Transverse colon (tissue), 4 donors: ENCODE results near the gene NLRC5.

Experiments used
- EP300 ChIP-seq: sonication (generic); formaldehyde crosslinking; IDR thresholded peaks from one replicate; pipeline ENCODE4 v1.6.1; 2017; ENCODE audit warnings: antibody characterized with exemption, low read depth
- POLR2A ChIP-seq: fragments of 450-650 bp; IDR thresholded peaks from one replicate; pipeline ENCODE4 v1.6.1; 2016; ENCODE audit warnings: antibody characterized with exemption, mild to moderate bottlenecking, moderate library complexity
- POLR2AphosphoS5 ChIP-seq, 3 donors: sonication (generic); formaldehyde crosslinking; IDR thresholded peaks; one replicate each; pipeline ENCODE4 v1.6.1; 2016; ENCODE audit warnings: antibody characterized with exemption in 3 of 3
- TF ChIP-seq, protein P1 (sequence below), 5 experiments: fragments of 200-600 bp in 3 of 5; fragments of 450-650 bp in 2 of 5; sonication (generic) in 3 of 5; IDR thresholded peaks; 1 replicate in 2 of 5; 2 replicates in 3 of 5; pipeline ENCODE4 v1.5.1; 2016 to 2017; ENCODE audit warnings: antibody characterized with exemption in 5 of 5, inconsistent platforms in 3 of 5, mild to moderate bottlenecking in 2 of 5, moderate library complexity in 1 of 5

DNA sequence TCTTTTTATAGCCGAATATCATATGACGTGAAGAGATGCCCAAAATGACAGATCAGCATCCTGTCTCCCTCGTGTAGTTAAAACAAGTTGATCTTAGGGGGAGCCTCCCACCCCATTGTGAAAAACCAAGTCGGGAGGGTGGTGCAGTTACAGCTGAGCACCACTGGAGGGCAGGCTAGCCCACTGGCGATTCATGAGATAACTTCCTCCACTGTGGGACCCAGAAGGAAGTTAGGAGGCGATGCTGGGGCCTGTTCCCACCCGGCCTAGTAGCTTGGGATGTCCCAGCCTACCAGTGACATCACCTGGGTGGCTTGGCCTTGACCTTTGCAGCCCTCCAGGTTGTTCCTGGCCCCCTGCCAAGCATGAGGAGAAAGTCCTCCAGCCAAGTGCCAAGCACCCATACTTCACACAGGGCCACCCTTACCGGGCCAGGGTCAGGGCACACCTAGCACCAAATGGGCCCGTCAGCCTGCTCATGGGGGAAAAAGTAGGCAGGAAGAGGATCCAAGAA is 95.0 kb downstream of the NLRC5 start:
- TF ChIP-seq, protein P1, sequence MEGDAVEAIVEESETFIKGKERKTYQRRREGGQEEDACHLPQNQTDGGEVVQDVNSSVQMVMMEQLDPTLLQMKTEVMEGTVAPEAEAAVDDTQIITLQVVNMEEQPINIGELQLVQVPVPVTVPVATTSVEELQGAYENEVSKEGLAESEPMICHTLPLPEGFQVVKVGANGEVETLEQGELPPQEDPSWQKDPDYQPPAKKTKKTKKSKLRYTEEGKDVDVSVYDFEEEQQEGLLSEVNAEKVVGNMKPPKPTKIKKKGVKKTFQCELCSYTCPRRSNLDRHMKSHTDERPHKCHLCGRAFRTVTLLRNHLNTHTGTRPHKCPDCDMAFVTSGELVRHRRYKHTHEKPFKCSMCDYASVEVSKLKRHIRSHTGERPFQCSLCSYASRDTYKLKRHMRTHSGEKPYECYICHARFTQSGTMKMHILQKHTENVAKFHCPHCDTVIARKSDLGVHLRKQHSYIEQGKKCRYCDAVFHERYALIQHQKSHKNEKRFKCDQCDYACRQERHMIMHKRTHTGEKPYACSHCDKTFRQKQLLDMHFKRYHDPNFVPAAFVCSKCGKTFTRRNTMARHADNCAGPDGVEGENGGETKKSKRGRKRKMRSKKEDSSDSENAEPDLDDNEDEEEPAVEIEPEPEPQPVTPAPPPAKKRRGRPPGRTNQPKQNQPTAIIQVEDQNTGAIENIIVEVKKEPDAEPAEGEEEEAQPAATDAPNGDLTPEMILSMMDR (IDR thresholded peaks at IDR 0.05) = peak; percentile 97 to 99 (median 99)
- TF ChIP-seq POLR2A = no peak
- TF ChIP-seq POLR2AphosphoS5 (IDR thresholded peaks at IDR 0.05) = peak in 1 of 3 donors; percentile 11
- no peak for TF ChIP-seq EP300
